Vagina (tissue), 2 donors: ENCODE data around the gene TCOF1. TPM values are rescaled to one million over a fixed set of nuclear protein-coding genes. Genes with fewer than 3 reads are reported as not detected.

ENCODE experiments used
- DNase-seq, 2 donors: peaks; one replicate each; pipeline ENCODE4 v3.0.0-alpha.2; 2017; ENCODE audit errors: extremely low spot score in 2 of 2
- H3K27ac ChIP-seq: fragments of 200-600 bp; sonication (generic); one replicate; pipeline ENCODE4 v1.5.1; 2019
- H3K27me3 ChIP-seq: fragments of 200-600 bp; sonication (generic); one replicate; pipeline ENCODE4 v1.5.1; 2019
- H3K36me3 ChIP-seq, 2 donors: fragments of 200-600 bp; sonication (generic); one replicate each; pipeline ENCODE4 v1.5.1; 2017 to 2019
- H3K4me1 ChIP-seq: fragments of 200-600 bp; sonication (generic); one replicate; pipeline ENCODE4 v1.5.1; 2019
- H3K4me3 ChIP-seq, 2 donors: fragments of 200-600 bp; sonication (generic); 1 replicate in 1 of 2; 2 replicates in 1 of 2; pipeline ENCODE4 v1.5.1; 2016 to 2019
- H3K9me3 ChIP-seq: fragments of 200-600 bp; sonication (generic); one replicate; pipeline ENCODE4 v1.5.1; 2019
- POLR2A ChIP-seq, 2 donors: fragments of 450-650 bp; IDR thresholded peaks; one replicate each; pipeline ENCODE4 v1.6.1; 2017; ENCODE audit warnings: antibody characterized with exemption in 2 of 2, mild to moderate bottlenecking in 2 of 2, moderate library complexity in 2 of 2
- POLR2AphosphoS5 ChIP-seq, 2 donors: sonication (generic); formaldehyde crosslinking; IDR thresholded peaks; one replicate each; pipeline ENCODE4 v1.9.0; 2017; ENCODE audit warnings: antibody characterized with exemption in 2 of 2, mild to moderate bottlenecking in 2 of 2, low read depth in 1 of 2; ENCODE audit not compliant: insufficient read depth in 1 of 2
- intact Hi-C: fragments of 100-400 bp; cut with DNase I; formaldehyde crosslinking; loops from one replicate; pipeline ENCODE4 v1.15.1; 2023
- total RNA-seq: library from RNA; depleted of rRNA; stranded (reverse); fragments of >200 nt; gene quantifications from one replicate; pipeline ENCODE4 v1.2.3, GENCODE V29; 2016
- TF ChIP-seq, protein P1 (sequence below), 3 experiments: fragments of 450-650 bp in 2 of 3; fragments of 200-600 bp in 1 of 3; sonication (generic) in 1 of 3; IDR thresholded peaks; one replicate each; pipeline ENCODE4 v1.5.1; 2017 to 2019; ENCODE audit warnings: antibody characterized with exemption in 3 of 3, mild to moderate bottlenecking in 2 of 3, moderate library complexity in 2 of 3

The TCOF1 gene
- total RNA-seq, 1 donor from 2014 or later: 39.3 TPM

DNA sequence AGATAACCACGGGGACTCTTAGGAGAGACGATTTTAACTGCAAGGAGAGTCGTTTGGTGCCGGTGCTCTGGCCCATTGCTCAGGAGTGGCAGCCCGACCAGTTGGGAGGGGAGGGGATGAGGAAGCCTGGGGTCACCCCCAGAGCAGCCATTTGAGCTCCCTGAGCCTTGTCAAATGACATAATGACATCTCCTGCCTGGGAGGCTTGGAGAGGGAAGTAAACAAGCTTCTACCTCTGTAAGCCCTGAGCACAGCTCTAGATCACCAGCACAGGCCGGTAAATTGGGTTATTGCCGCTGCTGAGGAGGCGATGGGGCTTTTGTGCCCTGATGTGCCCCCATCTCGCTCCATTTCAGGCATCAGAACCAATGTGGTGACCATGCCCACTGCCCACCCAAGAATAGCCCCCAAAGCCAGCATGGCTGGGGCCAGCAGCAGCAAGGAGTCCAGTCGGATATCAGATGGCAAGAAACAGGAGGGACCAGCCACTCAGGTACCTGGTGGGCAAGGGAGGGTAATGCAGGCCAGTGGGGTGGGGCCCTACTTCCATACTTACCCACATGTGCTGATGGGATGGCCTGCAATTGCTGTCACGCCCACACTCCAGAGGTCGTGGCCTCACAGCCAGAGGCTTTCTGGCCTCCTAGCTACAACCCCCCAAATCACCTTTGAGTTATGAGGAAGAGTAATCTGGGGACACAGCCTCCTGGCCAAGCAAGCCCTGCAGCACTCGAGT is 32.2 kb downstream of the TCOF1 start:
- Histone ChIP-seq H3K36me3 (peaks cover 0 to 88% of the 10 kb centered on the region in 2 donors), H3K4me3 (no peak overlapping the region), H3K9me3 (no peaks in the 10 kb centered on the region), H3K4me1 (no peaks in the 10 kb centered on the region), H3K27ac (no peak overlapping the region), H3K27me3 (no peaks in the 10 kb centered on the region)
- TF ChIP-seq, protein P1, sequence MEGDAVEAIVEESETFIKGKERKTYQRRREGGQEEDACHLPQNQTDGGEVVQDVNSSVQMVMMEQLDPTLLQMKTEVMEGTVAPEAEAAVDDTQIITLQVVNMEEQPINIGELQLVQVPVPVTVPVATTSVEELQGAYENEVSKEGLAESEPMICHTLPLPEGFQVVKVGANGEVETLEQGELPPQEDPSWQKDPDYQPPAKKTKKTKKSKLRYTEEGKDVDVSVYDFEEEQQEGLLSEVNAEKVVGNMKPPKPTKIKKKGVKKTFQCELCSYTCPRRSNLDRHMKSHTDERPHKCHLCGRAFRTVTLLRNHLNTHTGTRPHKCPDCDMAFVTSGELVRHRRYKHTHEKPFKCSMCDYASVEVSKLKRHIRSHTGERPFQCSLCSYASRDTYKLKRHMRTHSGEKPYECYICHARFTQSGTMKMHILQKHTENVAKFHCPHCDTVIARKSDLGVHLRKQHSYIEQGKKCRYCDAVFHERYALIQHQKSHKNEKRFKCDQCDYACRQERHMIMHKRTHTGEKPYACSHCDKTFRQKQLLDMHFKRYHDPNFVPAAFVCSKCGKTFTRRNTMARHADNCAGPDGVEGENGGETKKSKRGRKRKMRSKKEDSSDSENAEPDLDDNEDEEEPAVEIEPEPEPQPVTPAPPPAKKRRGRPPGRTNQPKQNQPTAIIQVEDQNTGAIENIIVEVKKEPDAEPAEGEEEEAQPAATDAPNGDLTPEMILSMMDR (IDR thresholded peaks at IDR 0.05): no peak
- TF ChIP-seq POLR2AphosphoS5 (IDR thresholded peaks at IDR 0.05; ENCODE audit: insufficient read depth in 1 of 2, low read depth in 1 of 2): no peak
- TF ChIP-seq POLR2A (IDR thresholded peaks at IDR 0.05): no peak
- no peak for DNase-seq
- intact Hi-C loops: no loop called here

DNA sequence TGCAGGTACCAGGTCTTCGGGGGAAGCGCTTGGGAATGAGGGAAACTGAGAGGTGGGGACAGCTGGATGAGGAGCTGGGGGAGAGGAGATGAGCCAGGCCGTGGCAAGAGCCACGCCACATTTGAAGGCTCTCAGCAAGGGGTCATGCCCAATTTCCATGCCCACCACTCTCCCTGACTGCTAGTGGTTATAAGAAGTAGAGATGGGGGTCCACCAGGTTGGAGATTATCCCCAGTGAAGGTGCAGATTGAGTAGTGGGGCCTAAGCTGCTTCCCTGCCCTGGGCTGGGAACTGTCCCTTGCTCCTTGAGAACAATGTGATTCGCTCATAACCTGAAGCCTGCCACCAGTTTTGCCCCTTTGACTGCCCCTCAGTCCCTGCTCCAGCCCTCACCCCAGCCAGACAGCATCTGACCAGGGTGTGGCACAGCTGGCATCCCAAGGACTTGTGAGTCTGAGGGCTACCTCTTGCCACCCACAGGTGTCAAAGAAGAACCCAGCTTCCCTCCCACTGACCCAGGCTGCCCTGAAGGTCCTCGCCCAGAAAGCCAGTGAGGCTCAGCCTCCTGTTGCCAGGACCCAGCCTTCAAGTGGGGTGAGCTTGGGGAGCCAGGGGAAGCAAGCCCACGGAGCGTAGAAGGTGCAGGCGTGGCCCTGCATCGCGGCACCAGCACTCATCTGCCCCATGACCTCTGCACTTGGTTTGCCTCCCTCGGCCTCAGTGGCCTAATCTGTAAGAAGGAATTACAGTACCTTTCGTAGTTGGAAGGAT is 33.8 kb downstream of the TCOF1 start:
- peaks cover 0 to 89% of the 10 kb centered on the region in 2 donors for H3K36me3 ChIP-seq
- TF ChIP-seq POLR2AphosphoS5 (IDR thresholded peaks at IDR 0.05; ENCODE audit: insufficient read depth in 1 of 2, low read depth in 1 of 2) (no peak), POLR2A (IDR thresholded peaks at IDR 0.05) (no peak)
- TF ChIP-seq, protein P1 (IDR thresholded peaks at IDR 0.05): no peak

GRCh38 chr5:150391986-150392385 is 34.5 kb downstream of the TCOF1 start:
- Histone ChIP-seq H3K4me3 (no peak overlapping the region), H3K4me1 (no peaks in the 10 kb centered on the region), H3K36me3 (peaks cover 0 to 84% of the 10 kb centered on the region in 2 donors), H3K27me3 (no peaks in the 10 kb centered on the region), H3K9me3 (no peaks in the 10 kb centered on the region), H3K27ac (no peak overlapping the region)
- intact Hi-C loops: no loop called here
- DNase-seq: no peak
- TF ChIP-seq, protein P1 (IDR thresholded peaks at IDR 0.05): no peak
- TF ChIP-seq POLR2AphosphoS5 (IDR thresholded peaks at IDR 0.05; ENCODE audit: insufficient read depth in 1 of 2, low read depth in 1 of 2) (no peak), POLR2A (IDR thresholded peaks at IDR 0.05) (no peak)

More for the DNA sequence above, 33.8 kb downstream of the TCOF1 start:
- Histone ChIP-seq H3K9me3 (no peaks in the 10 kb centered on the region), H3K27me3 (no peaks in the 10 kb centered on the region), H3K27ac (no peak overlapping the region), H3K4me3 (no peak overlapping the region), H3K4me1 (no peaks in the 10 kb centered on the region)
- no peak for DNase-seq
- intact Hi-C loops: no loop called here

GRCh38 chr5:150392680-150393079 is 35.2 kb downstream of the TCOF1 start:
- DNase-seq: no peak
- intact Hi-C loops: no loop called here
- Histone ChIP-seq H3K4me3 (no peak overlapping the region), H3K27me3 (no peaks in the 10 kb centered on the region), H3K9me3 (no peaks in the 10 kb centered on the region), H3K36me3 (peaks cover 0 to 77% of the 10 kb centered on the region in 2 donors), H3K27ac (no peak overlapping the region), H3K4me1 (no peaks in the 10 kb centered on the region)
- TF ChIP-seq POLR2AphosphoS5 (IDR thresholded peaks at IDR 0.05; ENCODE audit: insufficient read depth in 1 of 2, low read depth in 1 of 2) (no peak), POLR2A (IDR thresholded peaks at IDR 0.05) (no peak)
- TF ChIP-seq, protein P1 (IDR thresholded peaks at IDR 0.05): no peak
